IgD-negative memory B cell (primary cell): ENCODE measurements around the gene NOP16. TPM values are rescaled to one million over a fixed set of nuclear protein-coding genes. Genes with fewer than 3 reads are reported as not detected.

Experiments
- H3K27ac Mint-ChIP-seq, 3 donors: one replicate each; pipeline ENCODE4 v1.8.0; 2020 to 2022; ENCODE audit warnings: mild to moderate bottlenecking in 3 of 3, mixed read lengths in 3 of 3, moderate library complexity in 1 of 3
- H3K27me3 Mint-ChIP-seq: one replicate; pipeline ENCODE4 v1.8.0; 2021; ENCODE audit warnings: mixed read lengths
- H3K36me3 Mint-ChIP-seq: one replicate; pipeline ENCODE4 v1.8.0; 2020; ENCODE audit warnings: mild to moderate bottlenecking, mixed read lengths
- H3K4me1 Mint-ChIP-seq, 3 donors: one replicate each; pipeline ENCODE4 v1.8.0; 2020 to 2022; ENCODE audit warnings: mixed read lengths in 3 of 3, mild to moderate bottlenecking in 1 of 3
- H3K4me3 Mint-ChIP-seq, 4 donors: one replicate each; pipeline ENCODE4 v1.8.0; 2020 to 2022; ENCODE audit warnings: mild to moderate bottlenecking in 4 of 4, mixed read lengths in 4 of 4, moderate library complexity in 3 of 4
- H3K9me3 Mint-ChIP-seq, 3 donors: one replicate each; pipeline ENCODE4 v1.8.0; 2020 to 2021; ENCODE audit warnings: mixed read lengths in 3 of 3, mild to moderate bottlenecking in 1 of 3
- polyA plus RNA-seq: library from polyadenylated mRNA; unstranded; fragments of 300-500 nt; fragmentation: Illumina TruSeq; gene quantifications from one replicate; pipeline ENCODE4 v1.2.3, GENCODE V29; 2021

The NOP16 gene
- polyA plus RNA-seq, 1 donor from 2014 or later = 38.1 TPM

DNA sequence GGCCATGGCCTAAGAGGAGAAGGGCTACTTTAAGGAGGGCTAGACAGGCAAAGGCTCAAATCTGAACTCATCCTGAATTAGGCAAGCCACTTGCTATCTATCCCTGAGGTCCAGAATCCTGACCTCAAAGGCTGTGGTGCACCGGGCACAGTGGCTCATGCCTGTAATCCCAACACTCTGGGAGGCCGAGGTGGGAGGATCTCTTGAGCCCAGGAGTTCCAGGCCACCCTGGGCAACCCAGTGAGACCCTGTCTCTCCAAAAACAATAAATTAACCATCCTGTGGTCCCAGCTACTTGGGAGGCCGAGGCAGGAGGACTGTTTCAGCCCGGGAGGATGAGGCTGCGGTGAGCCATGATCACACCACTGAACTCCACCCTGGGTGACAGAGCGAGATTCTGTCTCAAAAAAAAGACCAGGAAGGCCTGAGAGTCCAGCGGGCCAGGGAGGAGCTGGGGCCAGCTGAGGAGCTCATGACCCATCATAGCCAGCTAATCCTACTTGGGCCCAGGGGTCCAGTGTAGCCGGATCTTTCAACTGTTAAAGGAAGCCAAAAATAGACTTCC, 4.0 kb downstream of the NOP16 start:
- Mint-ChIP-seq H3K4me1 (peaks cover 13 to 25% (median 23%) of the 10 kb centered on the region in 3 donors), H3K4me3 (peak overlapping the region in 2 of 4 donors; percentile 28 to 81), H3K27ac (peak overlapping the region in 1 of 3 donors; percentile 67), H3K9me3 (no peaks in the 10 kb centered on the region), H3K36me3 (peaks cover 2% of the 10 kb centered on the region), H3K27me3 (no peaks in the 10 kb centered on the region)

DNA sequence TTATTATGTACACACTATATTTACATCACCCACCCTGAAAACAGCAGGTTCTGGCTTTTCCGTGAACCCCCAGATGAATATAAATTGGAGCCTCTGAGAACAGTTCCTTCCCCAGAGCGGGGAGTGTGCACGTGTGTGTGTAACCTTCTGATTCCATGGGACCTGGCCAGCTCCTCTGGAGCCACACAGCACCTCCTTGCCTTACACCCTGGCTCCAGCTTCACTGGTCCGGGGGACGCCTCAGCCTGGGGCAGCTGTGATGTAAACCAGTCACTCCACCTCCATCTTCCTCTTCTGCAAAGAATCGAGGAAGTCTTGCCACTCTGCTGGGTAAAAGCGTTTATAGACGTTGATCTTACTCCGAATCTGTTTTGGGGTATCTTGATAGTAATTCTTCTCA, 4.4 kb downstream of the NOP16 start:
- peak overlapping the region in 1 of 4 donors; percentile 50 for H3K4me3 Mint-ChIP-seq
- no peaks in the 10 kb centered on the region for H3K27me3 Mint-ChIP-seq
- peaks cover 2% of the 10 kb centered on the region for H3K36me3 Mint-ChIP-seq
- no peak overlapping the region for H3K27ac Mint-ChIP-seq
- no peaks in the 10 kb centered on the region for H3K9me3 Mint-ChIP-seq
- peaks cover 15 to 25% (median 23%) of the 10 kb centered on the region in 3 donors for H3K4me1 Mint-ChIP-seq

DNA sequence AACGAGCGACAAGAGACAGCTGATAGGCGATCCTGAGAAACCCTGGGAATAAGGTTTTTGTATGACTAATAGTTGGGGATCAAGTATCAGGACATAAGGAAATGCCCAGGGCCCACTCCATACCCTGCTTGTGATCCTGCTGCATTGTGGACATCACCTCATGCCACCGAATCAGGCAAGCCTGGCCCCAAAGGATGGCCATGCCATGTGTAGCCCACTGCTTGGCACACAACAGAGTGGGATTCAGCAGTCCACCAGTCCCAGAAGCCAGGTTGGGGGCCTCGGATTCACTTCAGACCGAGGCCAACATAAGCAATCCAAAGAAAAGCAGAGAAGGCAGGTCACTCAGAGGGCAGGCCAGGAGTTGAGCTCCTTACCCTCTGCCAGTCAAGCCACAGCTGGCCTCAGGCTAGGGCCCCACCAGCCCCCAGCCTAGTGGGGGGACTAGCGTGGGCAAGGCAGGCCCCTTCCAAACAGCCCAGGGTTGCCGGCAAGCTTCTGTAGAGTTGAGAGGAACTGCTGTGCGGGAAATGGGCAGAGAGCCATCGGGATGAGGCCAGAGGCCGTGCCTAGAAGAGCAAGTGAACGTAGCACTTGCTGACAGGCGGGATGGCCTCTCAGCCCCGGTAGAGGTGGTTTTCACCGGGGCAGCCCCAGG, 5.0 kb downstream of the NOP16 start:
- Mint-ChIP-seq H3K4me1 (peaks cover 15 to 25% (median 19%) of the 10 kb centered on the region in 3 donors), H3K36me3 (peaks cover 2% of the 10 kb centered on the region), H3K9me3 (no peaks in the 10 kb centered on the region), H3K27ac (peak overlapping the region in 1 of 3 donors; percentile 28), H3K27me3 (no peaks in the 10 kb centered on the region), H3K4me3 (peak overlapping the region in 1 of 4 donors; percentile 50)

DNA sequence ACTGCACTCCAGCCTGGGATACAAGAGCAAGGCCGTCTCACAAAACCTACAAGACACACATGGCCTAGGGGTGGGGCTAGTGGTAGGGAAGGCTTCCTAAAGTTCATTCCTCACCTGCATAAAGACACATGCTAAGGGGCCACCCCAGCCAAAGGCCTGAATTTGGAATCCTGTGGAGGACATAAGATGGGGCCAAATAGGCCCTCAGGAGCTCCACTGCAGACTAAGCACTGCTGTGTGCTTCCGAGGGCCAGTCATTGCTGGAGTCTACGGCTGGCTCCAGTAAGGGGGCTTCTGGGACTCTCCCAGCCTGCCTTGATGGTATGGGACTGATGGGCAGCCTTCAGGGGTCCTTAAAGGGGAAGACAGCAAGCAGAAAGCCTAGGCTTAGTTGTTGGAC, 5.7 kb downstream of the NOP16 start:
- Mint-ChIP-seq H3K4me3 (peak overlapping the region in 2 of 4 donors; percentile 33 to 50), H3K36me3 (peaks cover 2% of the 10 kb centered on the region), H3K27ac (peak overlapping the region in 1 of 3 donors; percentile 28)

DNA sequence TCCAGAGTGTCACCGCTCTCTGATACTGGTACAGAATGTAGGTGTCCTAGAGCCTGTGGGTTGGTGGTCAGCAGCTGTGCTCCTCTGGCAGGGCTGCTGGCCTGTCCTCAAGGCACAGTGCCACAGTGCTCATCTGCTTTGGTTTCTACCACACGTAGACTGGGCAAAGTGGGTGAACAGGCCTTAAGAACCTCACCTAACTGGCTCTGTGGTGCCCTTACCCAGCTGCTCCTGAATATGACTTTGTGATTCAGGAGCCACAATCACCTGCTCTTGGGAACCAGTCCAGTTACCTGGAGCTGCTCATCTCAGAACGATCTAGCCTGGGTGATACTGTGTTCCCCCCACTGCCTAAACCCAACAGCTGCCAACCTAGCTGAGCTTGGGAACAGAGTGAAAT, 6.4 kb downstream of the NOP16 start:
- H3K4me1 Mint-ChIP-seq = peaks cover 9 to 17% (median 15%) of the 10 kb centered on the region in 3 donors
- H3K4me3 Mint-ChIP-seq = no peak overlapping the region
- H3K27ac Mint-ChIP-seq = no peak overlapping the region
- H3K27me3 Mint-ChIP-seq = no peaks in the 10 kb centered on the region
- peaks cover 2% of the 10 kb centered on the region for H3K36me3 Mint-ChIP-seq
- H3K9me3 Mint-ChIP-seq = no peaks in the 10 kb centered on the region

More for the DNA sequence above, 5.7 kb downstream of the NOP16 start:
- Mint-ChIP-seq H3K9me3 (no peaks in the 10 kb centered on the region), H3K27me3 (no peaks in the 10 kb centered on the region), H3K4me1 (peaks cover 11 to 22% (median 17%) of the 10 kb centered on the region in 3 donors)

DNA sequence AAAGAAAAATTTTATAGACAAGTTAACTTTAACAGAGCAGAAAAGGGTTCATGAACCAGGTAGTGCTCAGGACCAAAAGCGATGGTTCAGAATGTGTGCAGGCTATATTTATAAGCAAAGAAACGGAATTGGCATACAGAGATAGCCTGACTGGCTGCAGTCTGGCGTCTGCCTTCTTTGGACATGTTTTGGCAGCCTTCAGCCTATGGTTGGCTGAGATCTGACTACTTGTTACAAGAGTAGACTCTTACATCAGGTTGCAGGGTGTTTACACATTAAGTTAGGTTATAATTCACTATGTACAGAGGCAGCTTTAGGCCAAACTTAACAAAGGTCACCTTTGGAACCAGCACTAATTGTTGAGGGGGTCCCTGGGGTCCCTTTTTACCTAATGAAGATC, 7.0 kb downstream of the NOP16 start:
- Mint-ChIP-seq H3K4me1 (peaks cover 9 to 15% (median 11%) of the 10 kb centered on the region in 3 donors), H3K27me3 (no peaks in the 10 kb centered on the region), H3K9me3 (no peaks in the 10 kb centered on the region), H3K4me3 (no peak overlapping the region), H3K36me3 (peaks cover 2% of the 10 kb centered on the region), H3K27ac (no peak overlapping the region)

DNA sequence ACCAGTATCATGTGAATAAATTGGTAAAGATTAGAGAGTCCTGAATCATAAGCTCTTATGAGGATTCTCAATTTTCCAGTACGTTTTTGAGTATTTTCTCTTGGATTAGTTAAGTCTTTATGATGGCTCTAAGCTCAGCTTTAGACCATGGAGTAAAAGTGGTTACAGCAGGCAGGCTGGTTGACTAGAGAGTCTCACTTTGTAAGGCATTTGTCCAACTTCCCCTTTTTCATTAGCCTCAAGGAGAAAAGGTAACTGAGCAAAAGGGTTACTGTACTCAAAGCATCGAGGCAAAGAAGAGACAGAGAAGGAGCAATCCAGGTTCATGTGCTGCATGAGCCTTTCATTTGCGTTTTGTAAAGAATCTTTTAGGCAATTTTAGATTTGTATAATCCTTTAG, 8.5 kb downstream of the NOP16 start:
- H3K27ac Mint-ChIP-seq = no peak overlapping the region

DNA sequence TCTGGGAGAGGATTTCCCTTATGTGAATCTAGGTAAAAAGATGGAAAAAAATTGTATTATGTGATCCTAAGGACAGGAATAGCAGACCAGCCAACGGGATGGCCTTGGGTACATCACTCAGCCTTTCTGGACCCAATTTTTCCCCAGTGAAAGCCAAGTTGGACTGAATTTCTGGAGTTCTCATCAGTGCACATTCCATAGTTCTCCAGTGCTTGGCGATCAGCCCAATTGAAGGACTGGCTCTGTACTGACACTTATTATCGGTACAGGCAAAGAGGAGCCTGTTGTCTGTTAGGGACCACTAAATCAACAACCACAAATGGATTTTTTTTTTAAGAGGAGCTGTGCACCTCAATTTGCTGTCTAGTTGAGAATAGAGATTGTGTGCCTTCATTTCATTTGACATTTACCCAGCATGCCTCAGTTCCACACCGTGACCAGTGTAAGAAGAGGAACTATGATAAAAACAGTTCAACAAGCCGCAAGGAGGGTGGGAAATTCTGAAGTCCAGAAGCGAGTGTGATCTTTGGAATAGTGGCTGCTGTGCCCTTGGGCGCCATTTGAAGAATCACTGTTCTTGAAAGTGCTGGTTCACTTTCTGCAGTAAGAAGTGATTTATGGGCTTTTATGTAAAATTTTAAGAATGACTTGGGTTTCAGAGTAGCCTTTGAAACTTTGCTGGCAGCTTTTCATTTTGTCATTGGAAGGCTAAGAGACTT, 15.1 kb downstream of the NOP16 start:
- Mint-ChIP-seq H3K4me3 (peak overlapping the region in 2 of 4 donors; percentile 4 to 39), H3K36me3 (no peaks in the 10 kb centered on the region), H3K27ac (peak overlapping the region in 2 of 3 donors; percentile 43 to 46), H3K4me1 (peaks cover 4 to 6% (median 6%) of the 10 kb centered on the region in 3 donors), H3K9me3 (no peaks in the 10 kb centered on the region), H3K27me3 (no peaks in the 10 kb centered on the region)

More for the DNA sequence above, 8.5 kb downstream of the NOP16 start:
- peaks cover 2% of the 10 kb centered on the region for H3K36me3 Mint-ChIP-seq
- no peak overlapping the region for H3K4me3 Mint-ChIP-seq
- H3K4me1 Mint-ChIP-seq = peaks cover 6 to 9% (median 7%) of the 10 kb centered on the region in 3 donors
- H3K9me3 Mint-ChIP-seq = no peaks in the 10 kb centered on the region
- H3K27me3 Mint-ChIP-seq = no peaks in the 10 kb centered on the region

DNA sequence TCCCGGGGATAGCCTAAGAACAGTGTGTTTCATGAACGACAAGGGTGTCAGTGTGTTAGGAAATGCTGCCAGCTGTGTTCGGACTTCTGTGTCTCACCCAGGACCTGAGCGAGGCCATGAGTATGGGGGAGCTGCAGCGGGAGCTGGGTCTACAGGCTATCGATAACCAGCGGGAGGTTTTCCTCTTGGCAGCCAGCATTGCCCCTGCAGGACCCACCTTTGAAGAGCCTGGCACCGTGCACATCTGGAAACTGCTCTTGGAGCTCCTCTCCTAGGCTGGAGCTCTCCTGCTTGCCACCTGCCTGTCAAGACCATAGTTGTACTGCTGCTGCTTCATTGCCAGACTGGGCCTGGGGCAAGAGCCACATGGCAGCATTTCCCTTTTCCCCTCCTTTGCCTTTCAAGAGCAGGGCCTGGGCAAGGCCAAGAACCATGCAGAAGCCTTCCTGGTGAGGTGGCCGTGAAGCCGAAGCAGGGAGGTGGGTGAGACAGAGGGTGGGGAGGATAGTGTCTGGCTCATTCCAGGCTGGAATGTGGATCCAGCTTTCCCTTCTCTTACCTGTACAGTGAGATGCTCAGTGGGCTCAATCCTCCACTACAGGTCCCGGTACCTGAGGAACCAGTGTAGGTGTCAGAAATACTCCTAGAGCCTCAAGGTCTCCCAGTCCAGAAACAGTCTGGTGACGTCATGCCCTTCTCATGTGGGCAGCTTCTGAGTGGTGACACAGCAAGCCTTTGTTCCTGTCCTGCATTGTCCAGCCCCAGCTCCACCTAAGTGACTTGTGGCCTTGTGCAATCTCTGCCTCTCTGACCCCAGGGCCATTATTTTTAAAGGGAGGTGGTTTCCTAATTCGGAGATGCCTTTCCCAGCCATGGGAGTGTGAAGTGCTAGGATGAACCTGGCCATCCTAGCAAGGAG, 16.5 kb downstream of the NOP16 start:
- Mint-ChIP-seq H3K4me3 (no peak overlapping the region), H3K27ac (no peak overlapping the region), H3K27me3 (no peaks in the 10 kb centered on the region), H3K4me1 (peaks cover 6% of the 10 kb centered on the region in 3 donors), H3K36me3 (peaks cover 5% of the 10 kb centered on the region), H3K9me3 (no peaks in the 10 kb centered on the region)

DNA sequence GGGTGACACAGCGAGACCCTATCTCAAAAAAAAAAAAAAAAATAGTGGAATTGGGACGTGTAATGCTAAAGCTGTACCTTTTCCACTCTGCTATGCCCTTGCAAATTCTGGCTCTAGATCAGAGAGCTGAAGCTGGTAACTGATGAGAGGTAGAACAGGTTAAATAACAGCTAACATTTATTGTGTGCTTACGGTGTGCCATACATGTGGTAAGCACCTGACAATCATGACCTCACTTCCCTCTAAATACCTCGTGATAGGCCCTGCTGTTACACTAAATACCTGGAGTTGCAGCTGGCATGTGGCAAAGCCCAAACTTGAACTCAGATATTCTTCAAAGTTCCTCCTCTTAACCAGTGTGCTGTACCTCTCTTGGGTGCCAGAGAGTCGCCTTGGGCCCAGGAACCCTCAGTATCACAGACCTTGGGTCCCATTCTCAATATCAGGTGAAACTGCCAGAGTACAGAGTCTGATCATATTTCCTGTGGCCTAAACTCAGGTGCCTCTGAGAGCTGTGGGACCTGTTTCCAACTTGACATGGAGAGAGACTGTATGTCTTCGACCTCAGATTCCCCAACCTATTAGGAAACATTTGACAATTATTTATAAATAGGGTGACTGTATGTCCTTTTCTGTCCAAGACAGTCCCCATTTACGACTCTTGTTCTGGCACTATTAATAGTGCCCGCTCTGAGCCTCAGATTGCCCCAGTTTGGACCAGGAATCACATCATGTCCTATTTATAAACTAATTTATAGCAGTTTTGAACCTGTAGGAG, 18.3 kb downstream of the NOP16 start:
- H3K36me3 Mint-ChIP-seq = peaks cover 5% of the 10 kb centered on the region
- peaks cover 6 to 9% (median 8%) of the 10 kb centered on the region in 3 donors for H3K4me1 Mint-ChIP-seq
- H3K27ac Mint-ChIP-seq = no peak overlapping the region
- no peaks in the 10 kb centered on the region for H3K9me3 Mint-ChIP-seq
- no peaks in the 10 kb centered on the region for H3K27me3 Mint-ChIP-seq
- peak overlapping the region in 1 of 4 donors; percentile 38 for H3K4me3 Mint-ChIP-seq

DNA sequence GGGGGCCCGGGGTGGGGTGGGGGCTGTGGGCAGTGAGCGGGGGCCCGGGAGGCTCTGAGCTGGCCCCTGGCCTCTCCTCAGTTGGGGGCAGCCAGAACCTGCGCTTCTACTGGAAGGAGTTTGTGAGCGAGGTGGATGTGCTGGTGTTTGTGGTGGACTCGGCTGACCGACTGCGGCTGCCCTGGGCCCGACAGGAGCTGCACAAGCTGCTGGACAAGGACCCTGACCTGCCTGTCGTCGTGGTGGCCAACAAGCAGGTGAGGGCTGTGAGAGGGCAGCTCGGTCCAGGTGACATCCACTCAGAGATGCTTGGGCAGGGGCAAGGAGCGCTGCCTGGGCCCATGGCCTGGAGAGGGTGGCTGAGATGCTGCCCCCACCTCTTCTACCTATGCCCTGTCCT, 19.7 kb downstream of the NOP16 start:
- H3K4me3 Mint-ChIP-seq = peak overlapping the region in 1 of 4 donors; percentile 38
- H3K27me3 Mint-ChIP-seq = no peaks in the 10 kb centered on the region
- H3K27ac Mint-ChIP-seq = no peak overlapping the region
- H3K9me3 Mint-ChIP-seq = no peaks in the 10 kb centered on the region
- peaks cover 6 to 12% (median 8%) of the 10 kb centered on the region in 3 donors for H3K4me1 Mint-ChIP-seq
- H3K36me3 Mint-ChIP-seq = peaks cover 5% of the 10 kb centered on the region

DNA sequence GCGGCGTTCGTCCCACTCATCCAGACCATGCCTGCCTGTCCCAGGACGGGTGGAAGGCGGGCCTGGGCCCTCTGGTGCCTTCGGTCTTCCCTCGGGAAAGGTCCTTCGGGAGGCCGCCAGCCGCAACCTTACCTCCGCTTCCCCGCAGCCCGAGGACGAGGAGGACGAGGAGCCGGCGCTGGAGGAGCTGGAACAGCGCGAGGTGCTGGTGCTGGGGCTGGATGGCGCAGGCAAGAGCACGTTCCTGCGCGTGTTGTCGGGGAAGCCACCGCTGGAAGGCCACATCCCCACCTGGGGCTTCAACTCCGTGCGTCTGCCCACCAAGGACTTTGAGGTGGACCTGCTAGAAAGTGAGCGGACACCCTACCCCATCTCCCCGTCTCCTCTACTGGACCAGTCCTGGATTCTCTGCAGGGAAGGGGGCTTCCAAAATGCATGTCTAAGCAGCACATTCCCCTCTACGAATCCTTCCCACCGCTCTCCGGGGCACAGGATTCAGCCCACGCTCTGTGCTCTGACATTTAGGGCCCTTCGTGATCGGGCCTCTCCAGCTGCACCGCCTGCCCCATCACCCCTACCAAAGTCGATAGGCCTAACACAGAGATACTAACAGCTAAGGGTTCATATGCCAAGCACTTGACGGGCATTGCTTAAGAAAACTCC, 22.0 kb downstream of the NOP16 start:
- peaks cover 10 to 16% (median 13%) of the 10 kb centered on the region in 3 donors for H3K4me1 Mint-ChIP-seq
- H3K36me3 Mint-ChIP-seq = peaks cover 5% of the 10 kb centered on the region
- H3K27ac Mint-ChIP-seq = peak overlapping the region in 1 of 3 donors; percentile 23
- peak overlapping the region; percentile 73 to 89 (median 82) for H3K4me3 Mint-ChIP-seq
- no peaks in the 10 kb centered on the region for H3K27me3 Mint-ChIP-seq
- H3K9me3 Mint-ChIP-seq = no peaks in the 10 kb centered on the region

DNA sequence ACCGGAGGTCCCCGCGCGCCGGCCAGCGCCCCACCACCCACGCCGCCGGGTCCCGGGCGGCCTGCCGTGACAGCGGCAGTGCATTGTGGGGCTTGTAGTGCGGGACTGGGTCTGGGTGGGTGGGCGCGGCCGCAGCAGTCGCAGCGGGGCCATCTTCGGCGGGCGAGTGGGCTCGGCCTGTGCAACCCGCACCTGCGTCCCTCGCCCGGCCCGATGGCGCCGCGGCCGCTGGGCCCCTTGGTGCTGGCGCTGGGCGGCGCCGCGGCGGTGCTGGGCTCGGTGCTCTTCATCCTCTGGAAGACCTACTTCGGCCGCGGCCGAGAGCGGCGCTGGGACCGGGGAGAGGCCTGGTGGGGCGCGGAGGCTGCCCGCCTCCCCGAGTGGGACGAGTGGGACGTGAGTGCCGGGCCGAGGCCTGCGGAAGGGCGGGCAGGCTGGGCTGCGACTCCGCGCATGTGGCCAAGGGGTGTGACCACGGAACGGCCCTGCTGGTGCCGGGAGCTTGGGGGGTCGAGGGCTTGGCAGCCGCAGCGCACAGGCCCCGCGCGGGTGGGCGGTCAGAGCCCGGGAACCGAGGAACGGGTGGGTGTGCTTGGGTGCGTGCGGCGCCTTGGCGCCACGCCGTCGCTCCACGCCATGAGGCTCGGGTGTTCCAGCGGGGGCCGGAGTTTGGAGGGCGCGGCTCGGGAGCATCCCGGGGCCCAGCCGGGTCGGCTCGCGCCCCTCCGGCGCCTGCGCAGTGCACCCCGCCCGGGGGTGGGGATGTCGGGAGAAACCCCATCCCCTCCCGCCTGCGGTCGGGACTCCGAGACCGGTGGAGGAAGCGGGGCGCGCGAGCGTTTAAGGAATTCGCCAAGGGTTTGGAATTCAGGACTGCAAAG, 22.8 kb downstream of the NOP16 start, which contains the start of gene ARL10:
Gene ARL10 (plus strand): TSS at position 137 of the 881 bp plus-strand sequence. CDS start 77 bp downstream, at position 214.
- H3K4me3 Mint-ChIP-seq = peak within 1 kb of the TSS; percentile 80 to 94 (median 90)
- peaks cover 5% of the 10 kb centered on the region for H3K36me3 Mint-ChIP-seq
- H3K27ac Mint-ChIP-seq = no peak within 1 kb of the TSS
- peaks cover 10 to 19% (median 18%) of the 10 kb centered on the region in 3 donors for H3K4me1 Mint-ChIP-seq
- no peaks in the 10 kb centered on the region for H3K9me3 Mint-ChIP-seq
- no peaks in the 10 kb centered on the region for H3K27me3 Mint-ChIP-seq
